T-helper 22 cell (primary cell): ENCODE data around the gene FGD5.

Source experiments
- DNase-seq: peaks from one replicate; pipeline ENCODE4 v3.0.0-alpha.2; 2020; ENCODE audit warnings: low read depth

The FGD5 gene

GRCh38 chr3:14852717-14853116, 34.0 kb downstream of the FGD5 start:
- no peak for DNase-seq

GRCh38 chr3:14853271-14853951, 34.6 kb downstream of the FGD5 start:
- no peak for DNase-seq

GRCh38 chr3:14857506-14857905, 38.7 kb downstream of the FGD5 start:
- DNase-seq: no peak

- no peak for DNase-seq
Measured at GRCh38 chr3:14858105-14858504, 39.3 kb downstream of the FGD5 start.

- DNase-seq: no peak
Measured at GRCh38 chr3:14859880-14860279, 41.1 kb downstream of the FGD5 start.

GRCh38 chr3:14861031-14861430, 42.3 kb downstream of the FGD5 start:
- DNase-seq: no peak

- DNase-seq: no peak
Measured at GRCh38 chr3:14861446-14862302, 42.9 kb downstream of the FGD5 start.

GRCh38 chr3:14862303-14862660, 43.5 kb downstream of the FGD5 start:
- no peak for DNase-seq

- DNase-seq: no peak
Measured at GRCh38 chr3:14862661-14863230, 44.0 kb downstream of the FGD5 start.

- DNase-seq: no peak
Measured at GRCh38 chr3:14863333-14864100, 44.8 kb downstream of the FGD5 start.

- DNase-seq: no peak
Measured at GRCh38 chr3:14864131-14864530, 45.4 kb downstream of the FGD5 start.

- no peak for DNase-seq
Measured at GRCh38 chr3:14866627-14867026, 47.9 kb downstream of the FGD5 start.

GRCh38 chr3:14867936-14868570, 49.3 kb downstream of the FGD5 start:
- DNase-seq: no peak

- no peak for DNase-seq
Measured at GRCh38 chr3:14869917-14870782, 51.4 kb downstream of the FGD5 start.

- DNase-seq: no peak
Measured at GRCh38 chr3:14870783-14871060, 52.0 kb downstream of the FGD5 start.

GRCh38 chr3:14871456-14872200, 52.9 kb downstream of the FGD5 start:
- no peak for DNase-seq

- no peak for DNase-seq
Measured at GRCh38 chr3:14872706-14873105, 53.9 kb downstream of the FGD5 start.

- no peak for DNase-seq
Measured at GRCh38 chr3:14874784-14875183, 56.0 kb downstream of the FGD5 start.

GRCh38 chr3:14875411-14876175, 56.8 kb downstream of the FGD5 start:
- DNase-seq: no peak

- no peak for DNase-seq
Measured at GRCh38 chr3:14876921-14877333, 58.2 kb downstream of the FGD5 start.
